ENCODE data around the gene PHF3. TPM values are rescaled to one million over a fixed set of nuclear protein-coding genes. Genes with fewer than 3 reads are reported as not detected.

The PHF3 gene
- total and polyA plus RNA-seq, 2 donors (not counting 1 experiment from before 2014, with no cell fraction given): 13.5 to 111 TPM

GRCh38 chr6:63635215-63635587 is 401 bp upstream of the PHF3 start:
- DNase-seq (no peak), ATAC-seq (ENCODE audit: low read depth) (no peak)
- Histone ChIP-seq H4K20me1 (ENCODE audit: control insufficient read depth, insufficient read depth, low read length, poor library complexity, severe bottlenecking) (peaks cover 13% of the 10 kb centered on the region), H2AFZ (ENCODE audit: insufficient read depth, low read depth, low read length, poor library complexity, severe bottlenecking) (peak overlapping the region; percentile 96), H3K27ac (ENCODE audit: low read length in 2 of 2) (peak overlapping the region; percentile 67 to 98), H3K79me2 (ENCODE audit: control insufficient read depth, insufficient read depth, low read length) (peaks cover 52% of the 10 kb centered on the region), H3K4me3 (ENCODE audit: control extremely low read depth in 1 of 5, extremely low read depth in 1 of 5, insufficient read depth in 1 of 5, low read depth in 2 of 5, low read length in 4 of 5) (peak overlapping the region; percentile 40 to 92 (median 86)), H3K4me1 (ENCODE audit: control insufficient read depth in 2 of 2, insufficient read depth in 2 of 2, low read length in 2 of 2) (peaks cover 12 to 36% of the 10 kb centered on the region in 2 donors), H3K4me2 (replicated peaks; ENCODE audit: low read depth, low read length, poor library complexity, severe bottlenecking) (peak overlapping the region; percentile 89), H3K36me3 (replicated peaks in 1 of 2; ENCODE audit: control extremely low read depth in 1 of 2, control insufficient read depth in 1 of 2, extremely low read depth in 1 of 2, insufficient read depth in 2 of 2, low read length in 1 of 2) (peaks cover 0 to 3% of the 10 kb centered on the region in 2 experiments), H3K9me3 (ENCODE audit: control extremely low read depth in 1 of 3, control insufficient read depth in 2 of 3, insufficient read depth in 1 of 3, low read length in 2 of 3) (no peaks in the 10 kb centered on the region), H3K9ac (ENCODE audit: low read length) (peak overlapping the region; percentile 97), H3K27me3 (replicated peaks in 1 of 4; ENCODE audit: control extremely low read depth in 1 of 4, control insufficient read depth in 3 of 4, insufficient read depth in 4 of 4, low read length in 3 of 4) (no peaks in the 10 kb centered on the region)
- CTCF ChIA-PET: interaction anchor here (1.1 to 3.4 kb wide), 7 partner anchors 37 to 282 kb away, joined by 3 to 25 read pairs (median 5); no protein-coding TSS in a partner anchor
- POLR2A ChIA-PET: interaction anchor here (1.3 to 2.1 kb wide), 3 partner anchors 37 to 61 kb away, joined by 5 to 13 read pairs (median 10); no protein-coding TSS in a partner anchor
- no peak for TF ChIP-seq EZH2 (IDR thresholded peaks at IDR 0.05; ENCODE audit: borderline replicate concordance, insufficient read depth, low read depth, low read length, poor library complexity, severe bottlenecking)
- no peak for TF ChIP-seq CTCF (IDR thresholded peaks at IDR 0.05)
- intact Hi-C loops (cut with micrococcal nuclease): loop anchor here (1.0 kb wide), 1 partner anchor 37 kb away; no protein-coding TSS in a partner anchor
- H3K4me3 Mint-ChIP-seq: peak overlapping the region; percentile 99
- peaks cover 3% of the 10 kb centered on the region for H3K27me3 Mint-ChIP-seq
- 5% methylated on average over 3 of the region's 5 CpGs for WGBS (ENCODE audit: insufficient coverage)
- H3K9me3 Mint-ChIP-seq (ENCODE audit: insufficient read depth): no peaks in the 10 kb centered on the region
- H3K4me1 Mint-ChIP-seq: peaks cover 42% of the 10 kb centered on the region
- H3K27ac Mint-ChIP-seq: peak overlapping the region; percentile 96

- H3K4me3 ChIP-seq (ENCODE audit: control extremely low read depth in 1 of 5, extremely low read depth in 1 of 5, insufficient read depth in 1 of 5, low read depth in 2 of 5, low read length in 4 of 5): peak overlapping the region; percentile 63 to 92 (median 86)
- DNase-seq: peak; percentile 67
- H3K4me1 ChIP-seq (ENCODE audit: control insufficient read depth in 2 of 2, insufficient read depth in 2 of 2, low read length in 2 of 2): peaks cover 18 to 41% of the 10 kb centered on the region in 2 donors
Measured at GRCh38 chr6:63636518-63637021, 968 bp downstream of the PHF3 start.

More at GRCh38 chr6:63636518-63637021, 968 bp downstream of the PHF3 start:
- intact Hi-C loops (cut with micrococcal nuclease): loop anchor here (1.0 to 2.0 kb wide), 2 partner anchors 46 to 63 kb away; no protein-coding TSS in a partner anchor
- H3K79me2 ChIP-seq (ENCODE audit: control insufficient read depth, insufficient read depth, low read length): peaks cover 66% of the 10 kb centered on the region
- peak overlapping the region; percentile 92 to 98 for H3K27ac ChIP-seq (ENCODE audit: low read length in 2 of 2)
- WGBS (ENCODE audit: insufficient coverage): under 1% methylated on average over 19 of the region's 23 CpGs
- Mint-ChIP-seq H3K4me1 (peaks cover 55% of the 10 kb centered on the region), H3K27me3 (peaks cover 3% of the 10 kb centered on the region), H3K27ac (peak overlapping the region; percentile 96), H3K4me3 (peak overlapping the region; percentile 99), H3K9me3 (ENCODE audit: insufficient read depth) (no peaks in the 10 kb centered on the region)
- POLR2A ChIA-PET: interaction anchor here (2.0 to 2.1 kb wide), 2 partner anchors 49 to 63 kb away, joined by 10 to 13 read pairs; no protein-coding TSS in a partner anchor
- TF ChIP-seq EZH2 (IDR thresholded peaks at IDR 0.05; ENCODE audit: borderline replicate concordance, insufficient read depth, low read depth, low read length, poor library complexity, severe bottlenecking): no peak
- no peak for TF ChIP-seq CTCF (IDR thresholded peaks at IDR 0.05)
- ATAC-seq (ENCODE audit: low read depth): no peak
- peak overlapping the region; percentile 96 for H2AFZ ChIP-seq (ENCODE audit: insufficient read depth, low read depth, low read length, poor library complexity, severe bottlenecking)
- H3K4me2 ChIP-seq (replicated peaks; ENCODE audit: low read depth, low read length, poor library complexity, severe bottlenecking): peak overlapping the region; percentile 89
- peak overlapping the region; percentile 97 for H3K9ac ChIP-seq (ENCODE audit: low read length)
- H3K36me3 ChIP-seq (replicated peaks in 1 of 2; ENCODE audit: control extremely low read depth in 1 of 2, control insufficient read depth in 1 of 2, extremely low read depth in 1 of 2, insufficient read depth in 2 of 2, low read length in 1 of 2): peaks cover 0 to 3% of the 10 kb centered on the region in 2 experiments
- CTCF ChIA-PET: interaction anchor here (0.8 to 3.4 kb wide), 4 partner anchors 18 to 63 kb away, joined by 4 to 25 read pairs (median 10); no protein-coding TSS in a partner anchor
- H3K27me3 ChIP-seq (replicated peaks in 1 of 4; ENCODE audit: control extremely low read depth in 1 of 4, control insufficient read depth in 3 of 4, insufficient read depth in 4 of 4, low read length in 3 of 4): no peaks in the 10 kb centered on the region
- H3K9me3 ChIP-seq (ENCODE audit: control extremely low read depth in 1 of 3, control insufficient read depth in 2 of 3, insufficient read depth in 1 of 3, low read length in 2 of 3): no peaks in the 10 kb centered on the region
- H4K20me1 ChIP-seq (ENCODE audit: control insufficient read depth, insufficient read depth, low read length, poor library complexity, severe bottlenecking): peaks cover 26% of the 10 kb centered on the region
